Measurements from ENCODE around the gene CTAG1B. TPM values are rescaled to one million over a fixed set of nuclear protein-coding genes. Genes with fewer than 3 reads are reported as not detected.

The CTAG1B gene
- total RNA-seq: not detected in 2 replicates

DNA sequence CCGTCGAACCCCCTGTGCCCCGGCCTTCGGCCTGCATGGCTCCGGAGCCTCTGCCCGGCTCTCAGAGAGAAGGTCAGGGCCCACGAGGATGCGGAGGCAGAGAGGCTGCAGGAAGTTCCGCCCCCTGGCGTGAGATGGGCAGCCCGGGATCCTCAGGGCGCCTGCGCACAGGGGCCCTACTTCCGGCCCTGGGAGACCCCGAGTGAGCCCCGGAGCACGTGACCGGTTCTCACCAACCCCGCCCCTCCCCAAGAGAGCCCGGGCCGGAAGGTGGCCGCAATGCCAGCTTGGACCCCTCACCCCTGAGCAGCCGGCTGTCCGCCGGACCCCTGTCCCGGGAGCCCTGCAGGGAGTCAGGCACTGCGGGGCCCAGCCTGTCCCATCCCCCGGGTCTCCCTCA is at the start of gene CTAG1B:
Gene CTAG1B (minus strand): TSS at position 101 of the 400 bp plus-strand sequence. CDS start 64 bp downstream, at position 37.

DNA sequence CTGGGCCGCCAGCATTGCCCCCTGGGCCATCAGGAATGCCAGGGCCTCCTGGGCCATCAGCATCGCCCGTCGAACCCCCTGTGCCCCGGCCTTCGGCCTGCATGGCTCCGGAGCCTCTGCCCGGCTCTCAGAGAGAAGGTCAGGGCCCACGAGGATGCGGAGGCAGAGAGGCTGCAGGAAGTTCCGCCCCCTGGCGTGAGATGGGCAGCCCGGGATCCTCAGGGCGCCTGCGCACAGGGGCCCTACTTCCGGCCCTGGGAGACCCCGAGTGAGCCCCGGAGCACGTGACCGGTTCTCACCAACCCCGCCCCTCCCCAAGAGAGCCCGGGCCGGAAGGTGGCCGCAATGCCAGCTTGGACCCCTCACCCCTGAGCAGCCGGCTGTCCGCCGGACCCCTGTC is 34.3 kb upstream of the CTAG1B start, which contains the start of gene CTAG2:
Gene CTAG2 (minus strand): TSS at position 167 of the 400 bp plus-strand sequence. CDS start 64 bp downstream, at position 103.

DNA sequence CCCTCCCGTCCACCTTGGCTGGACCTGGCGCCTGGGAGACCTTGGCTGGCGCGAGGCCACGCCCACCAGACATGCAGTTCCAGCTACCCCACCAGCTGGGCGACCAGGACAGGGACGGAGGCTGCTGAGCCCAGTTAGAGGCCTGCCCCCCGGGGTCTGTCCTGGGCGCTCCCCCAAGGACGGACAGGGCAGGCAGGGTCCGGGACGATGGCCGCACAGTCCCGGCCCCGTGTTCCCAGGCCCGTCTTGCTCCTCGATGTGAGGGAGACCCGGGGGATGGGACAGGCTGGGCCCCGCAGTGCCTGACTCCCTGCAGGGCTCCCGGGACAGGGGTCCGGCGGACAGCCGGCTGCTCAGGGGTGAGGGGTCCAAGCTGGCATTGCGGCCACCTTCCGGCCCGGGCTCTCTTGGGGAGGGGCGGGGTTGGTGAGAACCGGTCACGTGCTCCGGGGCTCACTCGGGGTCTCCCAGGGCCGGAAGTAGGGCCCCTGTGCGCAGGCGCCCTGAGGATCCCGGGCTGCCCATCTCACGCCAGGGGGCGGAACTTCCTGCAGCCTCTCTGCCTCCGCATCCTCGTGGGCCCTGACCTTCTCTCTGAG is 34.4 kb downstream of the CTAG1B start, which contains the start of gene CTAG1A:
Gene CTAG1A (plus strand): TSS at position 549 of the 599 bp plus-strand sequence. CDS start 74 bp downstream, outside the sequence.

Other genes starting within 250 kb of the CTAG1B start
- 1,675 and 1,864 TPM in 2 replicates for gene FLNA, start 244.6 kb downstream of the CTAG1B start, total RNA-seq
- gene EMD, start 240.0 kb downstream of the CTAG1B start, total RNA-seq: 61.8 and 75.8 TPM in 2 replicates
- 5,610 and 5,786 TPM in 2 replicates for gene RPL10, start 220.9 kb downstream of the CTAG1B start, total RNA-seq
- gene DNASE1L1, start 210.0 kb downstream of the CTAG1B start, total RNA-seq: 98.5 and 105 TPM in 2 replicates
- gene TAFAZZIN, start 207.7 kb downstream of the CTAG1B start, total RNA-seq: 22.0 and 22.3 TPM in 2 replicates
- 69.8 and 73.5 TPM in 2 replicates for gene ATP6AP1, start 190.6 kb downstream of the CTAG1B start, total RNA-seq
- gene GDI1, start 182.1 kb downstream of the CTAG1B start, total RNA-seq: 67.5 and 88.0 TPM in 2 replicates
- gene FAM50A, start 175.1 kb downstream of the CTAG1B start, total RNA-seq: 57.8 and 62.8 TPM in 2 replicates
- gene PLXNA3, start 161.0 kb downstream of the CTAG1B start, total RNA-seq: 4.5 and 4.9 TPM in 2 replicates
- 39.2 and 46.4 TPM in 2 replicates for gene LAGE3, start 140.0 kb downstream of the CTAG1B start, total RNA-seq
- 45.2 and 53.7 TPM in 2 replicates for gene UBL4A, start 132.7 kb downstream of the CTAG1B start, total RNA-seq
- gene SLC10A3, start 128.7 kb downstream of the CTAG1B start, total RNA-seq: 35.6 and 40.2 TPM in 2 replicates
- gene FAM3A, start 103.0 kb downstream of the CTAG1B start, total RNA-seq: 26.4 and 27.4 TPM in 2 replicates
- gene G6PD, start 72.4 kb downstream of the CTAG1B start, total RNA-seq: 75.2 and 82.4 TPM in 2 replicates
- 17.9 and 41.4 TPM in 2 replicates for gene IKBKG, start 71.7 kb downstream of the CTAG1B start, total RNA-seq
- gene CTAG1A, start 34.1 kb downstream of the CTAG1B start, total RNA-seq: not detected in 2 replicates
- gene CTAG2, start 34.3 kb upstream of the CTAG1B start, total RNA-seq: not detected in 2 replicates
- 3.5 and 3.6 TPM in 2 replicates for gene GAB3, start 131.8 kb upstream of the CTAG1B start, total RNA-seq
- gene DKC1, start 143.6 kb upstream of the CTAG1B start, total RNA-seq: 40.6 and 46.9 TPM in 2 replicates
- 25.9 and 28.7 TPM in 2 replicates for gene MPP1, start 186.2 kb upstream of the CTAG1B start, total RNA-seq
- not detected in 2 replicates for gene SMIM9, start 215.4 kb upstream of the CTAG1B start, total RNA-seq